ENCODE results near the gene BCAP29.
A peak's percentile ranks its signal among the peaks of the same experiment; 100 is the strongest.
"Not testable (repeated sequence)": the region's sequence is repeated elsewhere in the genome, so short reads cannot be mapped to it uniquely, and the experiment has no call there.

The BCAP29 gene

DNA sequence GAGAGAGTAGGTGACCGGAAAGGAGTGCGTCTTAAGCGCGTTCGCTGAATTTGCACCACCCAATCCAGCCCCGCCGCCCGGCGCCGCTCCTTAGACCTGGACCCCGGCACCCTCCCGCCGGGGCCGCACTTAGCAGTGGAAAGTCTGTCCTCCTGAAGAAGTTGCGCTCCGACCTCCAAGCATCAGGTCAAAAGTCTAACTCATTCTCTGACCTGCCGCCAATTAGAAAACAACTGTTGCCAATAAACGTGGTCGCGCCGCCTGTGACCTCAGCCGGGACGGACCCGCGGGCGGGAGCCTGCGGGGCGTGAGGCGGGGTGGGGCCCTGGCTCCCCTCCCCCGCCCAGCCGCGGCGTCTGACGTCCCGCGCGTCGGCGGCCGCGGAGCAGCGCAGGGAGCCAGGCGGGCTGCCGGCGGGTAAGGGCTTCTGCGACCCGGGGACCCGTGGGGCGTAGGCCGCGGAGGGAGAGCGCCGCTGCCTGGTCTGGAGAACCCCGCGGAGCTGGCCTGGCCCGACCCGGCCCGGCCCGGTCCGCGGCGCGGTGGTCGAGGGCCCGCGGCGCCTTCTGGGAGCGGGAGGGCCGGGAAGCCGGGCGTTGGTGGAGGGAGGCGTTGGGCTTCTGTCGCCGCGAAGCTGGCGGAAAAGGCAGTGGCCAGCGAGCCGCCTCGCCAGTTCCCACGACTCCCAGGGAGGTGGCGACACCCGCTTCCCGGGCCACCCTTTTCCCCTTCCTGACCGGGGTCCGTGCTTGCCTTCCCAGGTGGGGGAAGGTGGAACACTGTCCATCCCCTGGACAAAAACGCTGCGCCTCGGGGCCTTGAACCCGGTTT lies at the start of gene BCAP29:
TSS of gene BCAP29 (plus strand) at position 362 of the 831 bp plus-strand sequence. CDS start 527 bp downstream, outside the sequence.
- DNase-seq (ENCODE audit: low spot score in 2 of 2), result peak; percentile 36 to 47
- H3K9me3 Mint-ChIP-seq, result no peaks in the 10 kb centered on the region
- H3K4me1 Mint-ChIP-seq, result peaks cover 18% of the 10 kb centered on the region
- ATAC-seq (replicated peaks; ENCODE audit: extremely low read depth, poor library complexity, severe bottlenecking), result peak; percentile 96
- H3K27ac Mint-ChIP-seq (ENCODE audit: low read depth), result peak within 1 kb of the TSS; percentile 36
- peaks cover 7% of the 10 kb centered on the region for H3K36me3 Mint-ChIP-seq (ENCODE audit: insufficient read depth)
- H3K27me3 Mint-ChIP-seq, result no peaks in the 10 kb centered on the region
- H3K4me3 Mint-ChIP-seq, result peak within 1 kb of the TSS; percentile 79

DNA sequence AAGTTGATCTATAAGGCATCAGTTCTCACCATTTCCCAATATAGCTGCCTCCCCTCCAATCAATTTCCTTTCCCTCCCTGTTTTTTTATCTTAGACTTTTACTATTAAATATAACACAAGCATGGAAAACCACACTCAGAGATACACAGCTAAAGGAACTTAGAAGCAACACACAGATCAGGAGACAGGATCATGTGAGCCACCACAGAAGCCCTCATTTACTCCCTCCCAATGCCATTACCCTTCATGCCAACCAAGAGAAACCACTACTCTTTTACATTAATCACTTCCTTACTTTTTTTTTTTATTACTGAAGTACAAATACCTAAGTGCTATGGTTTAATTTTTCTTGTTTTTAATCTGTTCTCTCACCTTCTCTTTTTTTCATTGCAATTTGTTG lies 49.3 kb upstream of the BCAP29 start:
- Mint-ChIP-seq H3K4me1 (peaks cover 46% of the 10 kb centered on the region), H3K27ac (ENCODE audit: low read depth) (no peak overlapping the region), H3K36me3 (ENCODE audit: insufficient read depth) (peaks cover 18% of the 10 kb centered on the region), H3K9me3 (no peaks in the 10 kb centered on the region), H3K4me3 (no peak overlapping the region), H3K27me3 (no peaks in the 10 kb centered on the region)
- DNase-seq (ENCODE audit: low spot score in 2 of 2) (no peak), ATAC-seq (replicated peaks; ENCODE audit: extremely low read depth, poor library complexity, severe bottlenecking) (no peak)

DNA sequence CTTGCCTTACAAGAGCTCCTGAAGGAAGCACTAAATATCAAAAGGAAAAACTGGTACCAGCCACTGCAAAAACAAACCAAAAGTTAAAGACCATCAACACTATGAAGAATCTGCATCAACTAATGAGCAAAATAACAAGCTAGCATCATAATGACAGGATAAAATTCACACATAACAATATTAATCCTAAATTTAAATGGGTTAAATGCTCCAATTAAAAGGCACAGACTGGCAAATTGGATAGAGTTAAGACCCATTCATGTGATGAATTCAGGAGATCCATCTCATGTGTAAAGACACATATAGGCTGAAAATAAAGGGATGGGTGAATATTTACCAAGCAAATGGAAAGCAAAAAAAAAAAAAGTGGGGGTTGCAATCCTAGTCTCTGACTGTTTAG lies 45.9 kb upstream of the BCAP29 start:
- Mint-ChIP-seq H3K36me3 (ENCODE audit: insufficient read depth) (peaks cover 11% of the 10 kb centered on the region), H3K4me3 (no peak overlapping the region), H3K27ac (ENCODE audit: low read depth) (no peak overlapping the region), H3K27me3 (no peaks in the 10 kb centered on the region), H3K9me3 (no peaks in the 10 kb centered on the region), H3K4me1 (peaks cover 53% of the 10 kb centered on the region)
- DNase-seq (ENCODE audit: low spot score in 2 of 2) (no peak), ATAC-seq (replicated peaks; ENCODE audit: extremely low read depth, poor library complexity, severe bottlenecking) (no peak)

DNA sequence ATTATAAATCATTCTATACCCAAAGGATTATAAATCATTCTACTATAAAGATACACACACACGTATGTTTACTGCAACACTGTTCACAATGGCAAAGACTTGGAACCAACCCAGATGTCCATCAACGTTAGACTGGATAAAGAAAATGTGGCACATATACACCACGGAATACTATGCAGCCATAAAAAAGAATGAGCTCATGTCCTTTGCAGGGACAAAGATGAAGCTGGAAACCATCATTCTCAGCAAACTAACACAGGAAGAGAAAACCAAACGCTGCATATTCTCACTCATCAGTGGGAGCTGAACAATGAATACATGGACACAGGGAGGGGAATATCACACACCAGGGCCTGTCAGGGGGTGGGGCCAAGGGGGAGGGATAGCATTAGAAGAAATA lies 42.8 kb upstream of the BCAP29 start:
- peaks cover 15% of the 10 kb centered on the region for H3K36me3 Mint-ChIP-seq (ENCODE audit: insufficient read depth)
- H3K27me3 Mint-ChIP-seq, result not testable (repeated sequence)
- peaks cover 40% of the 10 kb centered on the region for H3K4me1 Mint-ChIP-seq

DNA sequence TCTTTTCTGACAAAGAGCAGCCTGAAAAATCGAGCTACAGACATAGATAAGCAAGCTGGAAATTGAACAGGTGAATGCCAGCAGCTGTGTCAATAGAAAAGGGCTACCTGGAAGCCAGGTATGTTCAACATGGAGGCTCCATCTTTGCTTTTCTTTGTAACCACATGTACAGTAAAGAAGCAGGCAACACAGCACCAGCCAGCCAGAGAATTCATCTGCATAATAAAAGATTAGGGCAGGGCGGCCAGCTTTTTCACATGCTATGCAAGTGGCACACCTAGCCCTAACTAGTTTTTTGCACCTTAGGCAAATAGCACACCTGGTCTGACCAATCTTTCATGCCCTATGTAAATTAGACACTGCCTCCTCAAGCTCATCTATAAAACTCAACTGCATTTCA lies 42.0 kb upstream of the BCAP29 start:
- Mint-ChIP-seq H3K4me1 (peaks cover 39% of the 10 kb centered on the region), H3K9me3 (no peaks in the 10 kb centered on the region), H3K36me3 (ENCODE audit: insufficient read depth) (peaks cover 16% of the 10 kb centered on the region), H3K27ac (ENCODE audit: low read depth) (no peak overlapping the region), H3K4me3 (no peak overlapping the region), H3K27me3 (no peaks in the 10 kb centered on the region)
- DNase-seq (ENCODE audit: low spot score in 2 of 2), result no peak
- ATAC-seq (replicated peaks; ENCODE audit: extremely low read depth, poor library complexity, severe bottlenecking), result no peak

More for the DNA sequence above, 42.8 kb upstream of the BCAP29 start:
- not testable (repeated sequence) for H3K4me3 Mint-ChIP-seq; DNase-seq (ENCODE audit: low spot score in 2 of 2); ATAC-seq (replicated peaks; ENCODE audit: extremely low read depth, poor library complexity, severe bottlenecking); H3K9me3 Mint-ChIP-seq; H3K27ac Mint-ChIP-seq (ENCODE audit: low read depth)

GRCh38 chr7:107543338-107543993 lies 36.6 kb upstream of the BCAP29 start:
- DNase-seq (ENCODE audit: low spot score in 2 of 2) (no peak), ATAC-seq (replicated peaks; ENCODE audit: extremely low read depth, poor library complexity, severe bottlenecking) (no peak)
- Mint-ChIP-seq H3K4me3 (no peak overlapping the region), H3K36me3 (ENCODE audit: insufficient read depth) (peaks cover 44% of the 10 kb centered on the region), H3K27ac (ENCODE audit: low read depth) (no peak overlapping the region), H3K9me3 (peaks cover 9% of the 10 kb centered on the region), H3K27me3 (no peaks in the 10 kb centered on the region), H3K4me1 (peaks cover 13% of the 10 kb centered on the region)

- ATAC-seq (replicated peaks; ENCODE audit: extremely low read depth, poor library complexity, severe bottlenecking) (no peak), DNase-seq (ENCODE audit: low spot score in 2 of 2) (no peak)
- Mint-ChIP-seq H3K27me3 (no peaks in the 10 kb centered on the region), H3K4me3 (no peak overlapping the region), H3K27ac (ENCODE audit: low read depth) (no peak overlapping the region), H3K4me1 (peaks cover 19% of the 10 kb centered on the region), H3K36me3 (ENCODE audit: insufficient read depth) (peaks cover 44% of the 10 kb centered on the region), H3K9me3 (peaks cover 9% of the 10 kb centered on the region)
These were observed 35.0 kb upstream of the BCAP29 start for GRCh38 chr7:107544848-107545591.

GRCh38 chr7:107551936-107552335 lies 28.1 kb upstream of the BCAP29 start:
- no peak for ATAC-seq (replicated peaks; ENCODE audit: extremely low read depth, poor library complexity, severe bottlenecking)
- Mint-ChIP-seq H3K9me3 (no peaks in the 10 kb centered on the region), H3K36me3 (ENCODE audit: insufficient read depth) (peaks cover 41% of the 10 kb centered on the region), H3K4me3 (no peak overlapping the region), H3K27me3 (no peaks in the 10 kb centered on the region), H3K27ac (ENCODE audit: low read depth) (no peak overlapping the region), H3K4me1 (peaks cover 33% of the 10 kb centered on the region)
- DNase-seq (ENCODE audit: low spot score in 2 of 2), result no peak

DNA sequence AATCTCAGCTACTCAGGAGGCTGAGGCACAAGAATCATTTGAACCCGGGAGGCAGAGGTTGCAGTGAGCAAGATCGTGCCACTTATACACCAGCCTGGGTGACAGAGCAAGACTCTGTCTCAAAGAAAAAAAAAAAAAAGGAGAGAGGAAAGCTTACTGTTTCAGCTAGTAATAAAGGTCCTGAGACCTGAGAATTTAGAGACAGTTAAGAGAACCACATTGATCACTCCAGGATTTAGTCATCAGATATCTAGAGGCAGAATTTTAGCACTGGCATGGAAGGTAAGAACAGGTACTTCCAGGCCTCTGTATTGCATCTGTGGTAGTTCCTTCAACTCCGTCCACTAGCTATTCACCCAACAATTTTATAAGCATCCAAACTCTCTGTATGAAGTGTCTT lies 24.2 kb upstream of the BCAP29 start:
- Mint-ChIP-seq H3K9me3 (no peaks in the 10 kb centered on the region), H3K4me1 (peaks cover 37% of the 10 kb centered on the region), H3K27ac (ENCODE audit: low read depth) (no peak overlapping the region), H3K36me3 (ENCODE audit: insufficient read depth) (peaks cover 27% of the 10 kb centered on the region), H3K4me3 (no peak overlapping the region), H3K27me3 (no peaks in the 10 kb centered on the region)
- DNase-seq (ENCODE audit: low spot score in 2 of 2), result no peak
- no peak for ATAC-seq (replicated peaks; ENCODE audit: extremely low read depth, poor library complexity, severe bottlenecking)

DNA sequence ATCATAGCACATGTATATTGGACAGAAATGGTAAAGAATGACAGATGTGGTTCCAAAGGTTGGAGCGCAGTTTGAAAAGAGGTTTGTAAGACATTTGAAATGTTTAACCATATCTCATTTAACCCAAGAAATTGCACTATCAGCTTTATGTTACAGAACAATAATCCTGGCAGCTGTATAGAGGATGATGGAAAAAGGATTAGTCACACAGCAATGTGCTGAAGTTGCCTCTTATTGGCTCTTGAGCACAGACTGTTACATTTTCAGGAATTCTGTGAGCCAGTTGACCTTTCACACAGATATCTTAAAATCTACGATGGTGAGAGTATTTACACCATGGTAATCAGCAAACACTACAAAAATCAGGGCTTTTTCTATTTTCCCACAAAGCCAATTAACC lies 20.2 kb upstream of the BCAP29 start:
- peaks cover 31% of the 10 kb centered on the region for H3K36me3 Mint-ChIP-seq (ENCODE audit: insufficient read depth)
- no peak overlapping the region for H3K27ac Mint-ChIP-seq (ENCODE audit: low read depth)
- no peak for DNase-seq (ENCODE audit: low spot score in 2 of 2)
- no peak overlapping the region for H3K4me3 Mint-ChIP-seq
- H3K9me3 Mint-ChIP-seq, result no peaks in the 10 kb centered on the region
- H3K4me1 Mint-ChIP-seq, result peaks cover 58% of the 10 kb centered on the region
- ATAC-seq (replicated peaks; ENCODE audit: extremely low read depth, poor library complexity, severe bottlenecking), result no peak
- no peaks in the 10 kb centered on the region for H3K27me3 Mint-ChIP-seq

DNA sequence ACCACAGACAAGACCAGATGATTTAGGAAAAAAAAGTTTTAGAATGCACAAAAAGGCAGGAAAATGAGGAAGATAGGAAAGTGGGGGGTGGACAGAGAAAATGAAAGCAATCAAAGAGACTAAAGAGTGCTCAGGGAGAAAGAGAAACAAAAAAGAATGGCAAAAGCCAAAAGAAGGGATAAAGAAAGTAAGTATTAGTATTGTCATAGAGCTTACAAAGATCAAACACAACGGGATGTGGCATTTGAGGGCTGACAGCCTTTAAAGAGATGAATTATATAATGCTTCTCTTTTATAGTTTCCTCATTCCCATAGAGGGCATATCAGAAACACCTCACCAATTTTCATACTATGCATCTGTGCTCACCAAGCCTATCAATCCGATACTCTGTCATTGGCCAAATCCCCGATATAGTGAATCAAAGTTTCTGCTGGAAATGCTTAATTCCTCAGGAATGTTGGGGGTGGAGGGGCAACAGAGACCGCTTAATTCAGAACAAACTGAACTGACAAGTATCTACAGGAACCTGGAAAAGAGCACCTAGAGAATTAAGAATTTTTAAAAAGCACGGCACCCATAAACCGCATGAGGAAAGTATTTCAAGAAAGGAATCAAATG lies 19.0 kb upstream of the BCAP29 start:
- ATAC-seq (replicated peaks; ENCODE audit: extremely low read depth, poor library complexity, severe bottlenecking) (peak; percentile 55), DNase-seq (ENCODE audit: low spot score in 2 of 2) (no peak)
- H3K27me3 Mint-ChIP-seq, result no peaks in the 10 kb centered on the region
- H3K27ac Mint-ChIP-seq (ENCODE audit: low read depth), result peak overlapping the region; percentile 74
- peaks cover 20% of the 10 kb centered on the region for H3K36me3 Mint-ChIP-seq (ENCODE audit: insufficient read depth)
- no peaks in the 10 kb centered on the region for H3K9me3 Mint-ChIP-seq
- peaks cover 63% of the 10 kb centered on the region for H3K4me1 Mint-ChIP-seq
- peak overlapping the region; percentile 37 for H3K4me3 Mint-ChIP-seq

- H3K36me3 Mint-ChIP-seq (ENCODE audit: insufficient read depth), result peaks cover 10% of the 10 kb centered on the region
- H3K4me1 Mint-ChIP-seq, result peaks cover 60% of the 10 kb centered on the region
- ATAC-seq (replicated peaks; ENCODE audit: extremely low read depth, poor library complexity, severe bottlenecking) (peak; percentile 29), DNase-seq (ENCODE audit: low spot score in 2 of 2) (no peak)
- H3K9me3 Mint-ChIP-seq, result no peaks in the 10 kb centered on the region
- H3K27me3 Mint-ChIP-seq, result no peaks in the 10 kb centered on the region
- peak overlapping the region; percentile 78 for H3K4me3 Mint-ChIP-seq
- peak overlapping the region; percentile 92 for H3K27ac Mint-ChIP-seq (ENCODE audit: low read depth)
These were observed 16.8 kb upstream of the BCAP29 start for GRCh38 chr7:107563081-107563774.
